BLaER1 treated with 17β-estradiol and CSF1 and Interleukin-3, amounts not matched to agents 10 nM and 100 nM (cell line): Measurements from ENCODE around the gene RALGAPA2.
A peak's percentile ranks its signal among the peaks of the same experiment; 100 is the strongest.

ENCODE experiments used
- H3K27ac ChIP-seq, 11 experiments: shearing (Covaris generic); formaldehyde crosslinking; 2 replicates each; pipeline ENCODE4 v1.8.1; 2022
- H3K27me3 ChIP-seq, 11 experiments: shearing (Covaris generic); formaldehyde crosslinking; 2 replicates each; pipeline ENCODE4 v1.8.1; 2022
- H3K36me3 ChIP-seq, 11 experiments: shearing (Covaris generic); formaldehyde crosslinking; 2 replicates each; pipeline ENCODE4 v1.8.1; 2022
- H3K4me1 ChIP-seq, 10 experiments: shearing (Covaris generic); formaldehyde crosslinking; 2 replicates each; pipeline ENCODE4 v1.8.1; 2022
- H3K4me2 ChIP-seq, 11 experiments: shearing (Covaris generic); formaldehyde crosslinking; 2 replicates each; pipeline ENCODE4 v1.8.1; 2022
- H3K4me3 ChIP-seq, 10 experiments: shearing (Covaris generic); formaldehyde crosslinking; 2 replicates each; pipeline ENCODE4 v1.8.1; 2022
- H3K9ac ChIP-seq, 11 experiments: shearing (Covaris generic); formaldehyde crosslinking; 2 replicates each; pipeline ENCODE4 v1.8.1; 2022
- H3K9me3 ChIP-seq, 11 experiments: shearing (Covaris generic); formaldehyde crosslinking; replicated peaks in 1 of 11; 2 replicates each; pipeline ENCODE4 v1.8.1; 2022
- H4K20me1 ChIP-seq, 11 experiments: shearing (Covaris generic); formaldehyde crosslinking; 2 replicates each; pipeline ENCODE4 v1.8.1; 2022
- Cebpa-rat ChIP-seq, 11 experiments: shearing (Covaris generic); IDR thresholded peaks; 2 replicates each; pipeline ENCODE4 v1.8.1; 2022

The RALGAPA2 gene

DNA sequence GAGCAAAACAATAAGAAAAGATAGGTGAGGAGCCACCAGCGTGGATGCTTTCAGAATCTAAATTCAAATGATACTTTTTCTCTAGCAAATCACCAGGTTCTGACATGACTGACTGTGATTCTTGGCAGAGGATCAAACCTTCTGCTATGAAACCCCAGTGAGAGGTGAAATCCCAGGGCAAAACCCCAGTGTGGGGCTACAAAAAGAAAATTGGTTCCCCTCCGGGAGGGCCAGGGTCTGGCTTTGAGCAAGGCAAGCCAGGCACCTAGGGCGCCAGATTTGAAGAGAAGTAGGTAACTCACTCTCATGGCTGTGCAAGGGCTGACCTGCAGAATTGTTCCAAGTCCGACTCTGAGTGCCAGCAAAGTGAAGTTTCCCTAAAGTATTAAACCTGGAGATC is 20.2 kb upstream of the RALGAPA2 start:
- Histone ChIP-seq H3K36me3 (no peaks in the 10 kb centered on the region), H4K20me1 (no peaks in the 10 kb centered on the region), H3K27ac (peak overlapping the region in 2 of 11 experiments; percentile 44 to 65; a peak in 4 of 22 replicates), H3K9me3 (no peaks in the 10 kb centered on the region), H3K9ac (no peak overlapping the region), H3K4me3 (no peak overlapping the region), H3K4me2 (peak overlapping the region in 7 of 11 experiments; percentile 4 to 79 (median 20); a peak in 5 of 22 replicates), H3K27me3 (no peaks in the 10 kb centered on the region), H3K4me1 (peaks cover 33 to 57% (median 43%) of the 10 kb centered on the region in 10 experiments)
- TF ChIP-seq Cebpa-rat (IDR thresholded peaks at IDR 0.05) = no peak

DNA sequence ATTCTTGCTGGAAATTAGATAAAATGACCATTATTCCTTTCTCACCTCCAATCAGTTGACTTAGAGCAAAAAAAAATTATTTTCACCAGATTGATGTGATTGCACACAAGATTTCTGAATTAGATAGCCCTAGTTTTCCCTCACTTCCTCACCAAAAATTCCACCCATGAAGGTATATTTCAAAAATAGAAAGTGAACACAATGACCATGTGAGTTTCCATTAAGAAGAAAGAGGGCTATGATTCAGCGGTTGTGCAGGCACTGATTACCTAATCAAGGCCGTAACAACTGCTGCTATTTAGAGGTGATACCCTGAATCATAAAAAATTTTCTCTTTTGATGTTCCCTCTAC is 19.5 kb upstream of the RALGAPA2 start:
- H3K36me3 ChIP-seq = no peaks in the 10 kb centered on the region
- peaks cover 26 to 50% (median 36%) of the 10 kb centered on the region in 10 experiments for H3K4me1 ChIP-seq
- peak overlapping the region in 2 of 11 experiments; percentile 44 to 65; a peak in 3 of 22 replicates for H3K27ac ChIP-seq
- no peak for TF ChIP-seq Cebpa-rat (IDR thresholded peaks at IDR 0.05)
- no peak overlapping the region for H3K4me3 ChIP-seq
- no peaks in the 10 kb centered on the region for H4K20me1 ChIP-seq
- H3K9me3 ChIP-seq = no peaks in the 10 kb centered on the region
- peak overlapping the region in 5 of 11 experiments; percentile 25 to 79 (median 49); a peak in 7 of 22 replicates for H3K4me2 ChIP-seq
- no peaks in the 10 kb centered on the region for H3K27me3 ChIP-seq
- H3K9ac ChIP-seq = no peak overlapping the region

DNA sequence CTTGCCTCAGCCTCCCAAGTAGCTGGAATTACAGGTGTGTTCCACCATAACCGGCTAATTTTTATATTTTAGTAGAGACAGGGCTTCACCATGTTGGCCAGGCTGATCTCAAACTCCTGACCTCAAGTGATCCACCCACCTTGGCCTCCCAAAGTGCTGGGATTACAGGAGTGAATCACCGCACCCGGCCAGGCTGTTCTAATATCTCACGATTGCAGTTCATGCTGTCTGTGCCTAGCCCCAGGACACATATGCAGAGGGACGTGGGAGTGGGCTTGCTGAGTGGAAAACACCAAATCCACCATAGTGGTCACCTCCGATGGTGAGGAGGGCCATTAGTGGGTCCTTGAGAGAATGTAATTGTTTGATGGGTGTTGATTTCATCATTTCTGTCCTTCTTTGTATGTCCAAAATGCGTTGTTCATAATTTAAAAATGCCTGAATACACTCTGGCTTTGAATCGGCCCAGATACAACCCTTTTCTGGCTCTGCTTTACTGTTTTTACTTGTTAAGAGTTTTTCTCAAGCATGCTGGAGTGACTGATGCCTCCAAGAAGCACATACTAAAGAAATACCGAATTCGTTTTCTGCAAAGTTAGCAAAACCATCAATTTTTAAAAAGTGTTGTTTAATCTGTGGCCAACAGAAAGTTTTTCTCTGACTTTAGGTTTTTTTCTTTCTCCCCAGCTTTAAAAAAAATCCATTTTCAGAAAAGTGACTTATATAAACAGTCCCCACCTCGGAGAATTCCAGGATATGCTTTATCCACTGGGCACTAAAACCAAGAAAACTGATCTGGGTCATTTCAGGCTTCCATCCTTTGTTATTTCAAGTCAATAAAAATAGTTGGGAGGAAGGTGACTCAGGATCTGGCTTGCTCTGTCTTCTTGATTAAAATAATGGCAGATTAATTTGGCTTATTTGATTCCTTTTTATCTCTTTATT is 18.8 kb upstream of the RALGAPA2 start:
- Histone ChIP-seq H3K36me3 (no peaks in the 10 kb centered on the region), H4K20me1 (no peaks in the 10 kb centered on the region), H3K4me2 (peak overlapping the region in 5 of 11 experiments; percentile 25 to 79 (median 49); a peak in 6 of 22 replicates), H3K9me3 (no peaks in the 10 kb centered on the region), H3K4me3 (no peak overlapping the region), H3K27me3 (no peaks in the 10 kb centered on the region), H3K4me1 (peaks cover 20 to 43% (median 30%) of the 10 kb centered on the region in 10 experiments), H3K9ac (no peak overlapping the region), H3K27ac (peak overlapping the region in 1 of 11 experiments; percentile 27; a peak in 1 of 22 replicates)
- no peak for TF ChIP-seq Cebpa-rat (IDR thresholded peaks at IDR 0.05)

DNA sequence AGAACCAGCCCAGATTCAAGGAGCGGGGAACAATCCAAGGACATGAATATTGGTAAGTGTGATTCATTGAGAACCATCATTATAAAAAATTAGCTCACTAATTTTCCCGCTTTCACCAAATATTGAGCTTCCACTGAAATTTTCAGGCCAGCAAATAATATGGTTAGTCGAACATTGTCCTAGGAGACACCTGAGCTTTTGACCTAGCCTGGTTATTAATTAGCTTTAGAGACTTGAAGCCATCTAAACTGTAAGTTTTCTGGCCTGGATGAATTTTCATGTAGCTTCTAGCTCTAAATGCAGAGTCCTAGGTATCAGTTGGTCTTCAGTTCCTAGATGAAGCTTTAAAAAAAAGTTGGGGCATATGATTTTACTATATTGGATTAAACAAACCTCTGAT is 17.1 kb upstream of the RALGAPA2 start:
- Histone ChIP-seq H3K4me1 (peaks cover 13 to 37% (median 25%) of the 10 kb centered on the region in 10 experiments), H3K4me2 (no peak overlapping the region), H3K9me3 (no peaks in the 10 kb centered on the region), H4K20me1 (no peaks in the 10 kb centered on the region), H3K27me3 (no peaks in the 10 kb centered on the region), H3K27ac (no peak overlapping the region), H3K9ac (no peak overlapping the region), H3K36me3 (no peaks in the 10 kb centered on the region), H3K4me3 (no peak overlapping the region)
- no peak for TF ChIP-seq Cebpa-rat (IDR thresholded peaks at IDR 0.05)

DNA sequence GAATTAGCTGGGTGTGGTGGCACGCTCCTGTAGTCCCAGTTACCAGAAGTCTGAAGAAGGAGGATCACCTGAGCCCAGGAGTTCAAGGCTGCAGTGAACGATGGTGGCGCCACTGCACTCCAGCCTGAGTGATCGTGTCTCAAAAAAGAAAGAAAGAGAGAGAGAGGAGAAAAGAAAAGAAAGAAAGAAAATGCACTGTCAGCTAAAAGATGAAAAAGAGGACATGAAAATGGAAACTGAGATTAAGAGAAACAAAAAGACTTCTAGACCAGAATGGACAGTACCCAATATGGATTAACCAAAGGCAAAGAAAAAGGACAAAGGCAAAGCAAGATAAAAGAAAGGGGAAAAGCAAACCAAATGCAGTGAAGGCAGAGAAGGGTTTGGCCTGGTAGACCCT is 9.0 kb upstream of the RALGAPA2 start:
- Histone ChIP-seq H3K27me3 (no peaks in the 10 kb centered on the region), H3K9ac (no peak overlapping the region), H3K36me3 (no peaks in the 10 kb centered on the region), H3K27ac (no peak overlapping the region), H3K9me3 (no peaks in the 10 kb centered on the region), H3K4me2 (no peak overlapping the region), H3K4me1 (peaks cover 0 to 20% (median 10%) of the 10 kb centered on the region in 10 experiments; a peak in 9 of 20 replicates), H4K20me1 (no peaks in the 10 kb centered on the region), H3K4me3 (no peak overlapping the region)
- no peak for TF ChIP-seq Cebpa-rat (IDR thresholded peaks at IDR 0.05)

DNA sequence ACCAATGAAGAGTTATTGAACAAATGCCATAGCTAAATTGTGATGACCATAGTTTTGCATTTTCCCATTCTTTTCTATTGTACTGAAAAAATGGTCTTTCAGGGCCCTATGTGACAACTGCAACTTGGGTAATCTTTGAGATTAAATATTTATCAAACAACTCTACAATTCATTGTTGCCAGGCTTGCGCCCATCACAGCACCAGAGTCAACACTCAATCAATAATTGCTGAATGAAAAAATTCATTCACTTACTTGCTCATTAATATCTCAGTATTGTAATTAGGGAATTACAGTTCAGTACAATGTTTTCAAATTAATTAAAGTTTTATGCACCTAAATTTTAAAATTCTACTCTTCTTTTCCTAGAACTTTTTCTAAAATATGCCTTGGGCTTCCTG is 7.7 kb upstream of the RALGAPA2 start:
- no peak overlapping the region for H3K27ac ChIP-seq
- no peak for TF ChIP-seq Cebpa-rat (IDR thresholded peaks at IDR 0.05)
- H3K4me2 ChIP-seq = no peak overlapping the region
- no peak overlapping the region for H3K4me3 ChIP-seq
- H3K27me3 ChIP-seq = no peaks in the 10 kb centered on the region
- H3K4me1 ChIP-seq = peaks cover 0 to 20% (median 10%) of the 10 kb centered on the region in 10 experiments; a peak in 9 of 20 replicates
- no peak overlapping the region for H3K9ac ChIP-seq
- no peaks in the 10 kb centered on the region for H4K20me1 ChIP-seq
- H3K9me3 ChIP-seq = no peaks in the 10 kb centered on the region
- no peaks in the 10 kb centered on the region for H3K36me3 ChIP-seq

DNA sequence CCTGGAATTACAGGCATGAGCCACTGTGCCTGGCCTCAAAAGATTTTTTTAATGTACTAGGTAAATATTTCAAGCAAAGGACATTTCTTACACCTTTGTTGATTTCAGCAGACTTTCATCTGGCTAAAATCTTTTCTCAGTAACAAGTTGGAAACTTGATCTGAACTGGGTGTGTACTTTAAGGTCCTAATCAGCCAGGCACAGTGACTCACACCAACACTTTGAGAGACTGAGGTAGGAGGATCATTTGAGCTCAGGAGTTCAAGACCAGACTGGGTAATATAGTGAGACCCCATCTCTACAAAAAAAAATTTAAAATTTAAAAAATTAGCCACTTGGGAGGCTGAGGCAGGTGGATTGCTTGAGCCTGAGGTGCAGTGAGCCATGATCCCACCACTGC is 7.0 kb upstream of the RALGAPA2 start:
- H3K4me2 ChIP-seq = no peak overlapping the region
- H3K36me3 ChIP-seq = no peaks in the 10 kb centered on the region
- H3K4me1 ChIP-seq = peaks cover 0 to 20% (median 10%) of the 10 kb centered on the region in 10 experiments; a peak in 9 of 20 replicates
- no peak overlapping the region for H3K4me3 ChIP-seq
- TF ChIP-seq Cebpa-rat (IDR thresholded peaks at IDR 0.05) = no peak
- no peaks in the 10 kb centered on the region for H4K20me1 ChIP-seq
- H3K9ac ChIP-seq = no peak overlapping the region
- H3K27ac ChIP-seq = no peak overlapping the region
- no peaks in the 10 kb centered on the region for H3K9me3 ChIP-seq
- no peaks in the 10 kb centered on the region for H3K27me3 ChIP-seq

DNA sequence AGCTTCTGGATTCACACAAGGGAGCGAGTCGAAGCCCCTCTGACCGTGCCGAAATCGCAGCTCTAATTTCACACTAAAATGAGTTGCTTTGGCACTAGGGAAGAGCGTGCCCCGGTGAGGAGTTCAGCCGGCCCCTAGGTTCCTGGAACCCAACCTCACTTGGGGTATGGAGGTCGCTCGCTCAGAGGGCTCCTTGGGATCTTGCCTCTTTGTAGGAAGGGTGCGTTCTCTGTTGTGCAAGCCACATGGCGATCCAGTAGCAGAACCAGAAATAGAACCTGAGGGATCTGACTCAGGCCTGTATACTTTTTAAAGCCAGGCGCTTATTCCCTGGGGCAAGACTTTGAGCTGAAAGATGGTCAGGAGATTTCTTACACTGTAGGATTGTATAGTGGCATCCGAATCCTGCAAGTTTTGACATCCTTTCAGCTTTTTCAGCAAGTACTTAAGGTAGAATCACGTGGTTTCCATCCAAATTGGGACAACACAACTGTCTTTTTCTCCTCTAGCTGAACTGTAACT is 861 bp upstream of the RALGAPA2 start:
- H4K20me1 ChIP-seq = peaks cover 0 to 13% (median 0%) of the 10 kb centered on the region in 11 experiments; a peak in 5 of 22 replicates
- H3K27me3 ChIP-seq = no peaks in the 10 kb centered on the region
- peaks cover 0 to 12% (median 3%) of the 10 kb centered on the region in 11 experiments; a peak in 9 of 22 replicates for H3K9me3 ChIP-seq
- H3K4me3 ChIP-seq = peak overlapping the region; percentile 83 to 97 (median 90)
- peak overlapping the region; percentile 79 to 90 (median 87) for H3K9ac ChIP-seq
- no peak for TF ChIP-seq Cebpa-rat (IDR thresholded peaks at IDR 0.05)
- H3K4me2 ChIP-seq = peak overlapping the region; percentile 66 to 90 (median 76)
- H3K27ac ChIP-seq = peak overlapping the region; percentile 76 to 91 (median 83); a peak in 21 of 22 replicates
- H3K36me3 ChIP-seq = peaks cover 0 to 13% (median 6%) of the 10 kb centered on the region in 11 experiments; a peak in 9 of 22 replicates
- H3K4me1 ChIP-seq = peaks cover 18 to 30% (median 23%) of the 10 kb centered on the region in 10 experiments

DNA sequence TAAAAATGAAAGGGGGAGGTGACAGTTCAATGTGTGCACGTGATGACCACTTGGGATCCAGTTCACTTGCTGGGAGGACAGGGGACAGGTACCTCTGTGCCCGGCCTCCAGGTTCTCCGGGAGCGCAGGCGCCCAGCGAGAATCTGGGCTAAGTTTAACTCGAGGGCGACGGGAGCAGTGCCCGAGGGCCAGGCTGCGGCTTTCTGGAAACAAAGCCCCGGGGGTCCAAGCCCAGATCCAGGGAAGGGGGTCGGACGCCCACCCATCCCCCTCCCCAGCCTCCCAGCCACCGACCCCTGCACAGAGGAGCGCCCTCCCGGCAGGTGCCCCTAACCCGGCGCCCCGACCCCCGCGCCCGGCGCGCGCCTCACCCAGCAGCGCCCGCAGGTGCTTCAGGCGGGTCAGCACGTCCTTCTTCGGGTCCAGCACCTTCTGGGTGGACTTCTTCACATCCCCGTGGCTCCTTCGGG is 405 bp downstream of the RALGAPA2 start:
- Histone ChIP-seq H3K9me3 (peaks cover 0 to 17% (median 5%) of the 10 kb centered on the region in 11 experiments; a peak in 9 of 22 replicates), H3K9ac (peak overlapping the region; percentile 79 to 90 (median 87)), H3K36me3 (peaks cover 0 to 21% (median 6%) of the 10 kb centered on the region in 11 experiments; a peak in 10 of 22 replicates), H4K20me1 (peaks cover 0 to 18% (median 0%) of the 10 kb centered on the region in 11 experiments; a peak in 5 of 22 replicates), H3K4me1 (peaks cover 24 to 39% (median 29%) of the 10 kb centered on the region in 10 experiments), H3K27me3 (no peaks in the 10 kb centered on the region), H3K4me2 (peak overlapping the region; percentile 85 to 97 (median 93)), H3K4me3 (peak overlapping the region; percentile 83 to 97 (median 90)), H3K27ac (peak overlapping the region; percentile 76 to 91 (median 83))
- no peak for TF ChIP-seq Cebpa-rat (IDR thresholded peaks at IDR 0.05)
